Subcutaneous abdominal adipose tissue (tissue), 5 donors: Measurements from ENCODE around the gene TSPAN15.
A peak's percentile ranks its signal among the peaks of the same experiment; 100 is the strongest.
"Not testable (repeated sequence)": the region's sequence is repeated elsewhere in the genome, so short reads cannot be mapped to it uniquely, and the experiment has no call there.

Experiments
- H3K27ac ChIP-seq: one replicate; pipeline ENCODE4 v1.7.0; 2013; ENCODE audit warnings: low read depth, mild to moderate bottlenecking, inconsistent platforms, low read length, moderate library complexity
- H3K27me3 ChIP-seq, 5 donors: one replicate each; pipeline ENCODE4 v1.7.0; 2013; ENCODE audit warnings: low read length in 5 of 5, inconsistent platforms in 1 of 5; ENCODE audit not compliant: control insufficient read depth in 5 of 5, insufficient read depth in 4 of 5
- H3K36me3 ChIP-seq, 5 donors: one replicate each; pipeline ENCODE4 v1.7.0; 2013; ENCODE audit warnings: low read length in 5 of 5; ENCODE audit not compliant: control insufficient read depth in 5 of 5, insufficient read depth in 5 of 5
- H3K4me1 ChIP-seq, 5 donors: one replicate each; pipeline ENCODE4 v1.7.0; 2013; ENCODE audit warnings: low read length in 5 of 5, mild to moderate bottlenecking in 3 of 5, moderate library complexity in 1 of 5; ENCODE audit not compliant: control insufficient read depth in 5 of 5, insufficient read depth in 5 of 5
- H3K4me3 ChIP-seq, 5 donors: one replicate each; pipeline ENCODE4 v1.7.0; 2013; ENCODE audit warnings: low read length in 5 of 5, low read depth in 1 of 5
- H3K9ac ChIP-seq, 5 donors: one replicate each; pipeline ENCODE4 v1.7.0; 2013; ENCODE audit warnings: low read length in 5 of 5, mild to moderate bottlenecking in 4 of 5, moderate library complexity in 3 of 5
- H3K9me3 ChIP-seq, 5 donors: one replicate each; pipeline ENCODE4 v1.7.0; 2013; ENCODE audit warnings: low read length in 5 of 5; ENCODE audit not compliant: control insufficient read depth in 5 of 5
- donor health status: healthy.
- donor health status: healthy.
- donor health status: healthy.
- donor health status: healthy.
- donor health status: healthy.

The TSPAN15 gene

DNA sequence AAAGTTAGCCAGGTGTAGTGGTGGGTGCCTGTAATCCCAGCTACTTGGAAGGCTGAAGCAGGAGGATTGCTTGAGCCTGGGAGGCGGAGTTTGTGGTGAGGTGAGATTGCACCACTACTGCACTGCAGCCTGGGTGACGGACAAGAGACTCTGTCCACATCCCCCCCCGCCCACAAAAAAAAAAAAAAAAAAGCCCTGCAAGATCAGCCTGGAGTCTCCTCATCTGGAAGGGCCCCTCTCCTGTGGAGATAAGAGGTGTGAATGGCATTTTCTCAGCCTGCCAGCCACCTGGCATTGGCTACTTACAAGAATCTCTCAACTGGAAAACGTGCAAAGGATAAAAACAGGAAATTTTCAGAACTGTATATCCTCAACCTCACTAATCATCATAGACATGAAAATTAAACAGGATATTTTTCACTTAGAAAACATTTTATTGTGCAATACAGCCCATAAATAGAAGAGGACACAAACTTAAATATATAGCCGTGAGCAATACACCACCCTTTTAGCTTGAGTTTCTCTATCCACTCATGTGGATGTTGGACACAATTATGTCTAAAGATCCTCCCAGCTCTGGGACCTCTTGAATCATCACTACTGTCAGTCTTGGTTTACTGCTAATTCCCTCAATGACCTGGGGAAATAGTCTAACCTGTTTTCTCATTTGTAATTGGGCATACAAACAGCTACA is 11.3 kb upstream of the TSPAN15 start:
- no peak overlapping the region for H3K27ac ChIP-seq
- H3K4me3 ChIP-seq: no peak overlapping the region

DNA sequence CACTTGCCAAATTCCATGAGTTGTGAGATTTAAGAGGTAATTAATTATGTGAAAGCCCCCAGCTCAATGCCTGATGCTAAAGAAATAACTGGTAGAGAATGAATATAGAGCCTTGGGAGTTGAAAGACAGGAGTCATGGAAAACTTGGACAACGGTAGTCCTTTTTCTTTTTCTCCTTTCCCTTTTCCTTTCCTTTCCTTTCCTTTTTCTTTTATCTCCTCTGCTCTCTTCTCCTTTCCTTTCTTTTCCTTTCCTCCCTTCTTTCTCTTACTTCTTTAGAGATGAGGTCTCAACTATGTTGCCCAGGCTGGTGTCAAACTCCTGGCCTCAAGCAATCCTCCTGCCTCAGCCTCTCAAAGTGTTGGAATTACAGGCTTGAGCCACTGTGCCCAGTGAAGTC is 7.9 kb upstream of the TSPAN15 start:
- no peak overlapping the region for H3K4me3 ChIP-seq
- no peaks in the 10 kb centered on the region for H3K27me3 ChIP-seq
- peaks cover 6 to 44% (median 29%) of the 10 kb centered on the region in 5 donors for H3K4me1 ChIP-seq
- H3K27ac ChIP-seq: no peak overlapping the region
- H3K9me3 ChIP-seq: no peaks in the 10 kb centered on the region
- no peak overlapping the region for H3K9ac ChIP-seq
- H3K36me3 ChIP-seq: no peaks in the 10 kb centered on the region

More for the DNA sequence above, 11.3 kb upstream of the TSPAN15 start:
- H3K9ac ChIP-seq: no peak overlapping the region
- H3K9me3 ChIP-seq: no peaks in the 10 kb centered on the region
- no peaks in the 10 kb centered on the region for H3K36me3 ChIP-seq
- H3K4me1 ChIP-seq: peaks cover 6 to 35% (median 21%) of the 10 kb centered on the region in 5 donors
- no peaks in the 10 kb centered on the region for H3K27me3 ChIP-seq

DNA sequence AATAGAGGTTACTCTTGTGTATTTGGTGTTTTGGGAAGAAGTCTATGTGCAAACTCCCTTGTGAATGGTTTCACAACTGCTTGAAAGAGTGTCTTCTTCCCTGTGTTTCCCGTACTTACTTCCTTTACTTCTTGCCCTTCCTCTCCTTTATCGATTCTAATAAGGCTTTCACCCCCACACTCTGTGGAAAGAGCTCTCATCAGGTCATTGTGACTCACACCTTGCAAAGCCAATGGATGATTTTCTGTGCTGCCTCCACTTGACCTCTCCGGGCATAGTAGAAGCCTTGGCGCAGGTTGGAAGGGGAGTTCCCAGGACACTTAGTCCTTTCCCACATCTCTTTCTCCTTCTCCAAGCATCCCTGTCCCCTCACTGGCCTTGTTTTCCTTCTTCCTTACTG is 6.2 kb upstream of the TSPAN15 start:
- Histone ChIP-seq H3K9ac (no peak overlapping the region), H3K36me3 (no peaks in the 10 kb centered on the region)

DNA sequence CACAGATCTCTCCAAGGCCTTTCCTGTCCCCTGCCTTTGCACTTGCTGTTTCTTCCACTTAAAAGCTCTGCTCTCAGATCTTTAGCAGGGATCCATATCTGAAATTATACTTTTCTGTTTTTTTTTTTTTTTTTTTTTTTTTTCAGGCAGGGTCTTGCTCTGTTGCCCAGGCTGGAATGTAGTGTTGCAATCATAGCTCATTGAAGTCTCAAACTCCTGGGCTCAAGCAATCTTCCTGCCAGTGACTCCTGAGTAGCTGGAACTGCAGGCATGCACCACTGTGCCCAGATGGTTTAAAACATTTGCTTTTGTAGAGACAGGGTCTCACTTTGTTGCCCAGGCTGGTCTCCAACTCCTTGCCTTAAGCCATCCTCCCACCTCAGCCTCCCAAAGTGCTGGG is 5.0 kb upstream of the TSPAN15 start:
- Histone ChIP-seq H3K4me3 (no peak overlapping the region), H3K9me3 (no peaks in the 10 kb centered on the region), H3K27me3 (no peaks in the 10 kb centered on the region), H3K27ac (no peak overlapping the region), H3K4me1 (peaks cover 10 to 48% (median 33%) of the 10 kb centered on the region in 5 donors), H3K36me3 (no peaks in the 10 kb centered on the region), H3K9ac (no peak overlapping the region)

More for the DNA sequence above, 6.2 kb upstream of the TSPAN15 start:
- no peak overlapping the region for H3K4me3 ChIP-seq
- no peak overlapping the region for H3K27ac ChIP-seq
- H3K27me3 ChIP-seq: no peaks in the 10 kb centered on the region
- H3K9me3 ChIP-seq: no peaks in the 10 kb centered on the region
- peaks cover 7 to 41% (median 22%) of the 10 kb centered on the region in 5 donors for H3K4me1 ChIP-seq

DNA sequence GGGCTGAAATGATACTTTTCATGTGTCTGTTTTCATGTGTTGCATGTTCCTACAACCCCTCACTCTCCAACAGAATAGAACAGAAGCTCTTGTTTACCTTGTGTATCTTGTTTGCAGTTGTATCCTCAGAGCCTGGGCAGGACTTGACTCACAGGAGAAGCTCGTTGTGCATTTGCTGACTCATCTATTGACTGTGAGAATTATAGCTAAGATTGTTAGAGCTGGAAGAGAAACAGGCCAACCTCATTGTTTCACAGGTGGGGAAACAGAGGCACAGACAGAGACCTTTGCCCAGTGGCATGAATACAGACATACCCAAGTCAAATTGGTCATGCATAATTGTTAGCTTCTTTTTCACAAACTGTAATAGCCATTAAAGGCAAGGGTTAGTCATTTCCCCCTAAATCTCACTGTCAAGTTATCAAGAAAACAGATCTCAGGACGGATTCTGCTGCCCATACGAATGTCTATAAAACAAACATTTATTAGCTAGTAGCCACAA is 4.6 kb upstream of the TSPAN15 start:
- no peaks in the 10 kb centered on the region for H3K9me3 ChIP-seq
- no peak overlapping the region for H3K9ac ChIP-seq
- H3K4me1 ChIP-seq: peaks cover 10 to 49% (median 35%) of the 10 kb centered on the region in 5 donors
- peak overlapping the region; percentile 12 for H3K27ac ChIP-seq
- no peaks in the 10 kb centered on the region for H3K36me3 ChIP-seq
- H3K27me3 ChIP-seq: no peaks in the 10 kb centered on the region
- H3K4me3 ChIP-seq: no peak overlapping the region

DNA sequence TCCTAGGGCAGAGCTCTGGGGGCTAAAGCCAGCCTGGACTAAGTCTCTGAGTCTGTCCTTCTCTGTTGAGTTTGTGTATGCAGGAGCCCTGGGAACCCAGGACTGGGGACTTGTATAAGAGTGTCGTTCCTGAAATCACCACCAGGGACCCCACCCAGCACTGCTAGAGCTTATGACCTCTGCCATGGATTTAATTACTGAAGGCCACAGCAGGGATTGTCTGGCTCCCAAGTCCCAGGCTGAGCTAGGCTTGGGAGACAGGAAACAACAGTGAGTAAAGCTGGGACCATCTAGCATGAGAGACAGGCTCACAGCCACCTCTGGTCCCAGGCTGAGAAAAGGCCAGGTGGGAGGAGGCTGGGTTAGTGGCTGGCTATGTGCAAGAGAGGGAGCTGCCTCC is 1.4 kb upstream of the TSPAN15 start:
- H3K36me3 ChIP-seq: peaks cover 0 to 3% (median 0%) of the 10 kb centered on the region in 5 donors
- peaks cover 15 to 73% (median 63%) of the 10 kb centered on the region in 5 donors for H3K4me1 ChIP-seq
- H3K9me3 ChIP-seq: no peaks in the 10 kb centered on the region
- peak overlapping the region; percentile 89 for H3K27ac ChIP-seq
- H3K27me3 ChIP-seq: no peaks in the 10 kb centered on the region
- peak overlapping the region in 2 of 5 donors; percentile 2 to 29 for H3K4me3 ChIP-seq
- peak overlapping the region in 3 of 5 donors; percentile 2 to 92 (median 56) for H3K9ac ChIP-seq

DNA sequence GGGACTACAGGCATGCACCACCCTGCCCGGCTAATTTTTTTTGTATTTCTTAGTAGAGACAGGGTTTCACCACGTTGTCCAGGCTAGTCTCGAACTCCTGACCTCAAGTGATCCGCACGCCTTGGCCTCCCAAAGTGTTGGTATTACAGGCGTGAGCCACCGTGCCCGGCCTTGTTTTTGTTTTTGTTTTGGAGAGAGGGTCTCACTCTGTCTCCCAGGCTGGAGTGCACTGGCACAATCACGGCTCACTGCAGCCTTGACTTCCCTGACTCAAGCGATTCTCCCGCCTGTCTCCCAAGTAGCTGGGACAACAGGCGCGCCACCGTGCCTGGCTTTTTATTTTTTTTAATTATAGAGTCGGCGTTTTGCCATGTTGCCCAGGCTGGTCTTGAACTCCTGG is 870 bp upstream of the TSPAN15 start:
- Histone ChIP-seq H3K4me3 (peak overlapping the region in 1 of 5 donors; percentile 75), H3K4me1 (peaks cover 15 to 75% (median 64%) of the 10 kb centered on the region in 5 donors), H3K27ac (peak overlapping the region; percentile 89)
- not testable (repeated sequence) for H3K27me3 ChIP-seq, H3K36me3 ChIP-seq, H3K9ac ChIP-seq, H3K9me3 ChIP-seq

DNA sequence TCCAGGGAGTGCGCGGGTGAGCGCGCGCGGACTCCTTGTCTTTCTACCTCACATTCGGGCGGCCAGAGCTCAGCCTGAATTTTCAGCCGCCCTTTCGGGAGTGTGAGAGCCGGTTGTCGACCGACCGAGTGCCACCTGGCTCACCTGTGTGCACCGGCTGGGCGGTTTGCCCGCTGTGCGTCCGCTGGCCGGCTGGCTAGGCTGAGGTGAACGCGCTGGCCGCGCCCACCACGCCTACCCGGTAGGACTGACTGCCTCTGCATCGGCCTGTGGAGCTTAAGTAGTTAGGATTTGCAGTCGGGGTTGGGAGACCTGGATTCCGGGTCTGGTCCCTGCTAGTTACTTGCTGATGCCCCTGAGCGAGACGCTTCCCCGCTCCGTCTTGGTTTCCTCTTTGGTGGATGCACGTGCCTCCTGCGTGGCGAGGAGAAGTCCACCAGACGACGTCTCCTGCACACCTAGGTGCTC is 553 bp downstream of the TSPAN15 start:
- H3K27ac ChIP-seq: peak overlapping the region; percentile 89

DNA sequence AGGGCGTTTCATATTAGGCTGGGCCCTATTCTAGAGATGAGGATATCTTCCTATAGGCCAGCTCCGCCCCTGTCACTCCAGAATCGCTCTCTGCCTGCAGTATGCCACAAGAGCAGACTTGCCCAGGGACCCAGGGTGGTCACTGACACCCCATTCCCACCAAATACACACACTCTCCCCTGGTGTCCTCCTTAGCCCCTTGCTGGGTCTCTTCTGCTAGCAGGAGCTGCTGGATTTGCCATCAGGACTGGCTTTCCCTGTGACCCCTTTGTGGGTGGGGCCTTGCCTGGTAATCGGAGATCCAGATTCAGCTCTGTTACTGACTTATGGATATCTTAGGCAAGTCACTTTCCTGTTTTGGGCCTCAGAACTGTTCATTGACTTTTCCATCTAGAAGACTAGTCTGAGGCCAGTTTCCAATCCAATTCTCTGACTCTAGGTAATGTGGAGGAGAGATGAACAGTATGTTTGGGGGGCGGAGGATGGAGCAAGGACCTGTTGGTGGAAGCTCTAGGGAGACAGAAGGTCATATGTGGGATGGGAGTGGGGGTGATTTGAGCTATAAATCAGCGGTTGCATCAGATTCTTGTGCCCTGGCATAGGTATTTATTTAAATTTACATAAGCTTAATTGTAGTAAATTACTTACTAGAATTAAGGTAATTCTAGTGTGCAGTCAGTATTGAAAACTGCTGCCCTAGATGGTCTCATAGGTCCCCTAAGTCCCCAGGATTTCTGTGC is 1.6 kb downstream of the TSPAN15 start:
- no peaks in the 10 kb centered on the region for H3K9me3 ChIP-seq
- H3K27me3 ChIP-seq: no peaks in the 10 kb centered on the region
- H3K27ac ChIP-seq: peak overlapping the region; percentile 89
- peaks cover 24 to 85% (median 78%) of the 10 kb centered on the region in 5 donors for H3K4me1 ChIP-seq
- H3K9ac ChIP-seq: peak overlapping the region in 4 of 5 donors; percentile 44 to 65 (median 54)
- peaks cover 0 to 17% (median 14%) of the 10 kb centered on the region in 5 donors for H3K36me3 ChIP-seq
- H3K4me3 ChIP-seq: peak overlapping the region; percentile 80 to 97 (median 85)

More for the DNA sequence above, 553 bp downstream of the TSPAN15 start:
- Histone ChIP-seq H3K4me1 (peaks cover 19 to 77% (median 68%) of the 10 kb centered on the region in 5 donors), H3K36me3 (peaks cover 0 to 9% (median 8%) of the 10 kb centered on the region in 5 donors), H3K9me3 (no peaks in the 10 kb centered on the region), H3K4me3 (peak overlapping the region; percentile 80 to 97 (median 85)), H3K9ac (peak overlapping the region; percentile 56 to 94 (median 91)), H3K27me3 (no peaks in the 10 kb centered on the region)

DNA sequence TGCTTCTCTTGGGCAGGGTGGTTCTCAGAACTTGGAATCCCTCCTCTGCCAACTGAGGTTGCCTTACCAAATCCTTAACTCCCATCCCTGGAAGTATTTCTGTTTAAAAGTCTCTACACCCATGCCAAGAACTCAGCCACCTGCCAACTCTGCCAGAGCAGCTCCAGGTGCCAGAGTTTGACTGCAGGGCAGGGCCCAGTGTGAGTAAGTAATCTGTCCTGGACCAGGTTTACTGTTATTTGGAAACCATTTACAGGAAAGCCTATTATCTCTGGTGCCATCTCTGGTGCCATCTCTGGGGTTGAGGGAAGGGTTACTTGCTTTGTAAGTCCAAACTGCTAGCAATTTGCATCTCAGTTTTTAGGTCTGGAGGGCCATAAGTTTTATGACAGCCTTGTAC is 2.5 kb downstream of the TSPAN15 start:
- peak overlapping the region in 3 of 5 donors; percentile 80 to 97 (median 84) for H3K4me3 ChIP-seq
- no peaks in the 10 kb centered on the region for H3K27me3 ChIP-seq
- H3K27ac ChIP-seq: peak overlapping the region; percentile 89
- no peaks in the 10 kb centered on the region for H3K9me3 ChIP-seq
- H3K36me3 ChIP-seq: peaks cover 0 to 17% (median 14%) of the 10 kb centered on the region in 5 donors
- peak overlapping the region in 3 of 5 donors; percentile 11 to 65 (median 55) for H3K9ac ChIP-seq
- peaks cover 26 to 90% (median 88%) of the 10 kb centered on the region in 5 donors for H3K4me1 ChIP-seq
